Ishikawa (cell line): ENCODE results near the gene SNRNP27.

Experiments
- CEBPB ChIP-seq: IDR thresholded peaks from 2 replicates; pipeline ENCODE4 v1.6.1; 2012
- CREB1 ChIP-seq: IDR thresholded peaks from 2 replicates; pipeline ENCODE4 v1.6.1; 2012; ENCODE audit warnings: low read depth
- EGR1 ChIP-seq: IDR thresholded peaks from 2 replicates; pipeline ENCODE4 v1.6.1; 2012
- EP300 ChIP-seq: IDR thresholded peaks from 2 replicates; pipeline ENCODE4 v1.6.1; 2012; ENCODE audit warnings: borderline replicate concordance
- FOXM1 ChIP-seq: IDR thresholded peaks from 2 replicates; pipeline ENCODE4 v1.6.1; 2012; ENCODE audit warnings: low read depth, borderline replicate concordance
- NFIC ChIP-seq: IDR thresholded peaks from 2 replicates; pipeline ENCODE4 v1.6.1; 2012
- RAD21 ChIP-seq: IDR thresholded peaks from 2 replicates; pipeline ENCODE4 v1.6.1; 2012; ENCODE audit warnings: low read depth
- TAF1 ChIP-seq: IDR thresholded peaks from 2 replicates; pipeline ENCODE4 v1.6.1; 2012; ENCODE audit warnings: low read depth, mild to moderate bottlenecking
- TCF12 ChIP-seq: IDR thresholded peaks from 2 replicates; pipeline ENCODE4 v1.6.1; 2012; ENCODE audit warnings: low read depth
- TEAD4 ChIP-seq: IDR thresholded peaks from 2 replicates; pipeline ENCODE4 v1.6.1; 2012
- YY1 ChIP-seq: IDR thresholded peaks from 2 replicates; pipeline ENCODE4 v1.6.1; 2012; ENCODE audit warnings: low read depth
- ZBTB7A ChIP-seq: IDR thresholded peaks from 2 replicates; pipeline ENCODE4 v1.6.1; 2012; ENCODE audit warnings: low read depth
- TF ChIP-seq, protein P1 (sequence below): IDR thresholded peaks from 2 replicates; pipeline ENCODE4 v1.6.1; 2012
- TF ChIP-seq, protein P2 (sequence below): IDR thresholded peaks from 2 replicates; pipeline ENCODE4 v1.6.1; 2012; ENCODE audit warnings: low read depth, mild to moderate bottlenecking
- TF ChIP-seq, protein P3 (sequence below): IDR thresholded peaks from 2 replicates; pipeline ENCODE4 v1.6.1; 2012

The SNRNP27 gene

DNA sequence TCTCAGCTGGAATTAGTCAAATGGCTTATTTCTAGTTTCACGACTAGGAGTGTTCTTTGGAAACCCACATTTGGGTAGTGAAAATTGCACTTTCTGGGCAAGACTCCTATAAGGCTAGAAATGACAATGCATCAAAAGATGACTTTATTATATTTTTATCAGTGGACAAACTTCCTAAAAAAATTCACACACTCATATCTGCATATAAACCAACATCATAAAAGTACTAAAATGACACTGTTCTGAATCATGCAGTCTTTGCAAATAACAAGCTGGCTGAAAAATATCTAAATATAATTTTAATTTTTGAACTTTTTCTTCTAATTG, 38.8 kb downstream of the SNRNP27 start:
- TF ChIP-seq CREB1: no peak
- TF ChIP-seq, protein P1, sequence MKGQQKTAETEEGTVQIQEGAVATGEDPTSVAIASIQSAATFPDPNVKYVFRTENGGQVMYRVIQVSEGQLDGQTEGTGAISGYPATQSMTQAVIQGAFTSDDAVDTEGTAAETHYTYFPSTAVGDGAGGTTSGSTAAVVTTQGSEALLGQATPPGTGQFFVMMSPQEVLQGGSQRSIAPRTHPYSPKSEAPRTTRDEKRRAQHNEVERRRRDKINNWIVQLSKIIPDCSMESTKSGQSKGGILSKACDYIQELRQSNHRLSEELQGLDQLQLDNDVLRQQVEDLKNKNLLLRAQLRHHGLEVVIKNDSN: no peak
- no peak for TF ChIP-seq YY1
- TF ChIP-seq, protein P2, sequence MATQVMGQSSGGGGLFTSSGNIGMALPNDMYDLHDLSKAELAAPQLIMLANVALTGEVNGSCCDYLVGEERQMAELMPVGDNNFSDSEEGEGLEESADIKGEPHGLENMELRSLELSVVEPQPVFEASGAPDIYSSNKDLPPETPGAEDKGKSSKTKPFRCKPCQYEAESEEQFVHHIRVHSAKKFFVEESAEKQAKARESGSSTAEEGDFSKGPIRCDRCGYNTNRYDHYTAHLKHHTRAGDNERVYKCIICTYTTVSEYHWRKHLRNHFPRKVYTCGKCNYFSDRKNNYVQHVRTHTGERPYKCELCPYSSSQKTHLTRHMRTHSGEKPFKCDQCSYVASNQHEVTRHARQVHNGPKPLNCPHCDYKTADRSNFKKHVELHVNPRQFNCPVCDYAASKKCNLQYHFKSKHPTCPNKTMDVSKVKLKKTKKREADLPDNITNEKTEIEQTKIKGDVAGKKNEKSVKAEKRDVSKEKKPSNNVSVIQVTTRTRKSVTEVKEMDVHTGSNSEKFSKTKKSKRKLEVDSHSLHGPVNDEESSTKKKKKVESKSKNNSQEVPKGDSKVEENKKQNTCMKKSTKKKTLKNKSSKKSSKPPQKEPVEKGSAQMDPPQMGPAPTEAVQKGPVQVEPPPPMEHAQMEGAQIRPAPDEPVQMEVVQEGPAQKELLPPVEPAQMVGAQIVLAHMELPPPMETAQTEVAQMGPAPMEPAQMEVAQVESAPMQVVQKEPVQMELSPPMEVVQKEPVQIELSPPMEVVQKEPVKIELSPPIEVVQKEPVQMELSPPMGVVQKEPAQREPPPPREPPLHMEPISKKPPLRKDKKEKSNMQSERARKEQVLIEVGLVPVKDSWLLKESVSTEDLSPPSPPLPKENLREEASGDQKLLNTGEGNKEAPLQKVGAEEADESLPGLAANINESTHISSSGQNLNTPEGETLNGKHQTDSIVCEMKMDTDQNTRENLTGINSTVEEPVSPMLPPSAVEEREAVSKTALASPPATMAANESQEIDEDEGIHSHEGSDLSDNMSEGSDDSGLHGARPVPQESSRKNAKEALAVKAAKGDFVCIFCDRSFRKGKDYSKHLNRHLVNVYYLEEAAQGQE: no peak
- no peak for TF ChIP-seq TCF12
- TF ChIP-seq CEBPB: no peak
- no peak for TF ChIP-seq TEAD4
- no peak for TF ChIP-seq FOXM1
- TF ChIP-seq NFIC: no peak
- no peak for TF ChIP-seq EGR1

DNA sequence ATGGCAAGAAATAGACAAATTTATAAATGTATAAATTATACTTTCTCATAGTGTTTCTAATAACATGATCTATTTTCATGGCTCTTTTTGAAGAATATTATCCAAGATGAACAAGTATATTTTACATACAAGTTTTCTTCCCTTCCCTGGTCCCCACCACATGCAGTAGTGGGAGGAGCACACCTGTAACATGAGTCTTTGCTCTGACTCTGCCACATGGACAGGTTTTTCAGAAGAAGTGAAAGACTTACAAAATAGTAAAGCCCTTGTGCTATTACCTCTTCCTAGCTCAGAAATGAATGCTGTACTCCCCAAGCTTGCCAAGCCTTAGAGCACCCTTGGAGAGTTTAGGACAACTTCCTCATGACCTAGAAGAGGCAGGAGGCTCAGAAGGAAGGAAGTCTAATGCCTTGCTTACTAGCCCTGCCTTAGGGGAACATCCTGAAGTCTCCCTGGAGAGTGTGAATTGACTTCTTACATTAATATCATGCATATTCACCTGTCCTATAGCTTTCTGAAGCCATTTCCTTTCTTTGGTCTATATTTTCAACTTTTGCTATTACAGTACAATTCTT, 39.6 kb downstream of the SNRNP27 start:
- TF ChIP-seq, protein P1: no peak
- TF ChIP-seq TCF12 (no peak), ZBTB7A (no peak), EP300 (no peak)
- TF ChIP-seq, protein P2: no peak

DNA sequence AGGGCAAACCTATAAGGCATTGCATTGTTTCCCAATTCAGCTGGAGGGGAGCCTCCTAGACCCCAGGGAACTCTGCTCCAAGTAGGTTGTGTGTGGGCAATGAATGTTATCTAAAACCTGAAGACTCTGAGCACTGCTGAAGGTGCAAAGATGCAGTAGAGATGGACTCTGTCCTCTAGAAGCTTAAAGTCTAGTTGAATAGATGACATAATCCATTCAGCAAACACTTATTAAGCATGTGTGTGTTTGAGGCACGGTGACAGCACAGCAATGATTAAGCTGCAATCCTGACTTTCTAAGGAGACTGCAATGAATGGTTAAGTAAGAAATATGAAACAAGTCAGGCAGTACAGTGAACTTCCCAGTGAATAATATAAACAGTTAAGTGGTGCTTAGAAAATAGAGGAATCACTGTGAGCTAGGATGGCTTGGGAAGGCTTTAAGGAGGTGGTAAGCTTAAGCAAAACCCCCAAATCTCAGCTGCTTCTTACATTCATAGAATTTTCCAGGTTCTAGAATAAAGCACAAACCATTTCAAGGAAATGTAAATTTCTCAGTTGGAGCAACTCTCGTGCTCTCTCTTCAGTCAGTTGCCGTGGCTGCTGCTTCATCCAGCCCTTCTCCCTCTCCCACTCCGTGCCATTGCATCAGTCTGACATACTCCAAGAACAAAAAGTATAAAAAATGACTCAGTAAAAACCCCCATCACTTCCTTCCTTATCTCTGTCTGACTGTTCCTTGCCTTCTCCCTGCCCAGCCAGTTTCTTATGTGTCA, 40.3 kb downstream of the SNRNP27 start:
- TF ChIP-seq FOXM1 (no peak), TAF1 (no peak), TEAD4 (no peak), NFIC (no peak)
- TF ChIP-seq, protein P3, sequence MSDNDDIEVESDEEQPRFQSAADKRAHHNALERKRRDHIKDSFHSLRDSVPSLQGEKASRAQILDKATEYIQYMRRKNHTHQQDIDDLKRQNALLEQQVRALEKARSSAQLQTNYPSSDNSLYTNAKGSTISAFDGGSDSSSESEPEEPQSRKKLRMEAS: no peak
- TF ChIP-seq, protein P1: no peak

- TF ChIP-seq EP300 (no peak), ZBTB7A (no peak), EGR1 (no peak), CREB1 (no peak), TAF1 (no peak), RAD21 (no peak), NFIC (no peak), TEAD4 (no peak), CEBPB (no peak), FOXM1 (no peak), TCF12 (no peak), YY1 (no peak)
- TF ChIP-seq, protein P1: no peak
- TF ChIP-seq, protein P2: no peak
- TF ChIP-seq, protein P3: no peak
Observed at GRCh38 chr2:69934614-69934908, 40.8 kb downstream of the SNRNP27 start.
